HG02763 (cell line): ENCODE measurements around the gene URB1.
"Not testable (repeated sequence)": the region's sequence is repeated elsewhere in the genome, so short reads cannot be mapped to it uniquely, and the experiment has no call there.

Source experiments
- ATAC-seq: cut with Tn5 transposase; IDR thresholded peaks from one replicate; pipeline ENCODE4 v1.9.1; 2021; ENCODE audit warnings: mild to moderate bottlenecking, moderate library complexity; ENCODE audit not compliant: unreplicated experiment

The URB1 gene

DNA sequence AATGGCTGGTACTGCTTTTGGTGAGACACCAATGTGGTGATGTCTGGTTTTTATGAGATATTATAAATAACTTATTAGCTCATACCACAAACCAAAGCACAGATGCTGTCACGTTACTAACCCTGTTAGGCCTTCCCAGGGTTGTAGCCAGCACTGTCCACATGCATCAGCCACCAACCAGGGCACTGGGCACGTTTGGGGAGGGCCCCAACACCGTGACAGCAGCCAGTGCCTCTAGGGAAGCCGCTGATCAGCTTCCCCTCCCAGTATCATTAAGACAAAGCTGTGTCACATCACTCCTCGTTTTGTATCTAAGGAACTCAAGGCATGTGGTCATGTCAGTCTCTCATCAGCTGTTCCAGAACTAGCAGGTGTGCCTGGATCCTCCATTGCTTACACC lies 13.9 kb downstream of the URB1 start:
- no peak for ATAC-seq

DNA sequence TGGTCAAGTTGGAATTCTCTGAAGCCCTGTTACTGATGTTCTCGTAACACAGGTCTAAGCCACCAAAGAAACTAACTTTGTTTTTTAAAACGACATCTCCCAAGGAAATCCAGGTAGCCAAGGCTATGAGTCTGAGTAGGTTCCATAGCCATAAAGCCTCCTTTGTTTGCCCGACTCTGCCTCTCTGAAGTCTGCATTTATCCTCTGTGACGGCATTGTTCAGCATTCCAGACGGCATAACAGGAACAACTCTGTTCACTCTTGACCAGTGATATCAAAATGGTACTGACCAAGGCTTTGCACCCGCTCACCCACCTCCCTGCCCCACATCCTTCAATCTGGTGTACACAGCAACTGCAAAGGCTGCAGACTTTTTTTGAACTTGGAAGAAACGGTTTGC lies 14.8 kb downstream of the URB1 start:
- no peak for ATAC-seq

DNA sequence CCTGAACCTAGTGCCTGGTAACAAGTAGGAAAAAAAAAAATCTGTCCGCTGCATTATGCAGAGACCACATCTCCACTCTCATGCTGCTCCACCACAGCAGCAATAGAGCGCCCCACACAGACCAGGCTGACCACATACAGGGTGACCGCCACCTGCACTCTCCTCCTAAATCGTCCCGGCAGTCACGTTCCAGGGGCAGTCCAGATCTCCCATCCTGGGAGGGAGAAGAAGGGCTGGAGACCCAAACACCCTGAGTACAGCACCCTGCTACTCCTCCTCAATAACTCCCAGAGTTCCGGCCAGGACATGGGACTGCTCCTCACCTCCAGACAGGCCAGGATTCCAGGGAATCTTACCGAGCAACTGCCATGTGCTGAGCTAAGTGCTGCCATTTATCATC lies 15.3 kb downstream of the URB1 start:
- no peak for ATAC-seq

DNA sequence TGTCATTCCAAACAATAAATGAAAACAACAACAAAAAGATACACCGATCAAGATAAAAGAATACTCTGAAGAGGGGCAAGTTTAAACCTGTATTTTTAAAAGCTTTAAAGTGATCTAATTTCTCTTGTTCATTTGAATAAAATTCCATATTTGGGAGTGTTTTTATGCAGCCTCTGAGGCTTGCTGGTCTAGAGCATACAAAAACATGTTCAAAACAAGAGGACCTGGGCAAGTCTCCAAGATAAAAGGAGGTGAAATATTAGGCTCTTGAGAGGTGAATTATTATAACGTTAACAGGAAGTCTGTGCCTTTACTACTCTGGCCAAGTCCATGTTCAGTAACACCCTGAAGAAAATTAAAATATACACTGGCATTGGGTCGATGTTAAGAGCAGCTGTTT lies 20.1 kb downstream of the URB1 start:
- ATAC-seq, result no peak

DNA sequence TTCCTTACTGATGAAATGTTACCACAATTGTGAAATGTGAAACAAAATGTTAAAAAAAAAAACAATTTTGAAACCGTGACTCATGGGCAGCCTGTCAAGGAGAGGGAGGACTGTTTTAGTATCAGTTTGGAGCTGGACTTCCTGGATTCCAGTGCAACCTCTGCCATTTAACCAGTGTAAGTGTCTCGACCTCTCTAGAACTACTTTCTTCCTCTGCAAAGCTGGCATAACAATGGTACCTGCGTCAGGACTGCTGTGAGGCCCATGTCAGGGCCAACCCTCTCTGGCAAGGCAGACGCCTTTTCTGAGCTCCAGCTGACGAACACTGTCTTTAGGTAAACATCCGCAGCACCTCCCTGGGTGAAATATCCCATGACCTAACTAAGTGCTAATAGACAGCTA lies 20.9 kb downstream of the URB1 start:
- ATAC-seq, result no peak

DNA sequence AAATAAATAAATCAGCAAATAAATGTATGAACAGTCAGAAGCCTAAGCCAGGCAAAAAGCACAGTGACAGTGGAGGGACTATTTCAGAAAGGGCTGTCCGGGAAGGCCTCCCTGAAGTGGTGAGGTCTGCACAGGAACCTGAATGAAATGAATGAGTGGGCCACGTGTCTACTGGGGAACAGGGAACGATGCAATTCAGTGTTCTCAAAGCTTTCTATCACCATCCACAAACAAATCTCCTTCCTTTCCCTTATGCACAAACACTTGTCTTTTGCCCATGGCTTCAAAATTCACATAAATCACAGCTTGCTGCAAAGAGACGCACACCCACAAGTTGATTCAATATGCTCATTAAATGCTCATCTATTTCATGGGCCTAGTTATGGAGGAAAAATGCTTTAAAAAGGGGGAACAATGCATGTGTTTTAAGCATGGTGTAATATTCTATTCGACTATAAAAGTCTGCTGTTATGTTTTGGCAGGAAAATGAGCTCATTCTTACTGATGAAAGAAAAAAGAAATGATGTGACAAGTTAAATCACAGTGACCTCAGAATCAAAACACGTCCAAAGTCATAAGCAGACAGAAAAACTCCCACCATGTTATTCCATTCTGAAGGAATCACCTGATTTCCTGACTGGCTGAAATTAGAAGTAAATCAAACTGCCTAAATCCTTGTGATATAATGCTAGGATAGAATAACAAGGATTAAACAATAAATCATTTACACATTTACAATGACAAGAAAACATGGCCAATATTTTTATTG lies 21.6 kb downstream of the URB1 start:
- no peak for ATAC-seq

DNA sequence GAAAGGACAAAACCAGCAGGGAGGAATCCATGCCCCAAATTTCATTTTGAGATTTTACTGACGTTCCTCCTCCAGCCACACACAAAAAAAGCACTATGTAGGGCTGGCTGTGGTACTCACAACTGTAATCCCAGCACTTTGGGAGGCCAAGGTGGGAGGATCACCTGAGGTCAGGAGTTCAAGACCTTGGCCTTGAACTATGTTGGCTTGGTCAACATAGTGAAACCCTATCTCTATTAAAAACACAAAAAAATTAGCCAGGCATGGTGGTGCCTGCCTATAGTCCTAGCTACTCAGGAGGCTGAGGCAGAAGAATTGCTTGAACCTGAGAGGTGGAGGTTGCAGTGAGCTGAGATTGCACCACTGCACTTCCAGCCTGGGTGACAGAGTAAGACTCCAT lies 23.9 kb downstream of the URB1 start:
- not testable (repeated sequence) for ATAC-seq

DNA sequence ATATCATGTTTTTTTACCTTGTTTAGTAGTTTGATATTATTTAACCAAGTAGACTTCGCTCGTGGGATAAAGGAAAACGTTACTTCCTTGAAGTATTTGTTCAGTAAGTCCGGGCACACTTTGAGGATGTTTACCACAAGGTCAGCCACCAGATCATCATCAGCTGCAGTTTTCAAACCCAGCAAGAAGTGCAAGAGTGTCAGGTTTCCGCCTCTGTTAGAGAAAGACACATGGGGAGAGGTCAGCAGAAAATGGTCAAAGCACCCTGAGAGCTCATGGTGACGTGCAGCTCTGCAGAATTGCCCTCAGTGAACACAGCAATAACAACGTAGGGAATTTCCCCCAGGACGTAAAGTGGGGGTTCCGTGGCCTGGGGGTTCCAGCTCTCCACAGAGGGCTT lies 24.4 kb downstream of the URB1 start:
- ATAC-seq, result no peak

DNA sequence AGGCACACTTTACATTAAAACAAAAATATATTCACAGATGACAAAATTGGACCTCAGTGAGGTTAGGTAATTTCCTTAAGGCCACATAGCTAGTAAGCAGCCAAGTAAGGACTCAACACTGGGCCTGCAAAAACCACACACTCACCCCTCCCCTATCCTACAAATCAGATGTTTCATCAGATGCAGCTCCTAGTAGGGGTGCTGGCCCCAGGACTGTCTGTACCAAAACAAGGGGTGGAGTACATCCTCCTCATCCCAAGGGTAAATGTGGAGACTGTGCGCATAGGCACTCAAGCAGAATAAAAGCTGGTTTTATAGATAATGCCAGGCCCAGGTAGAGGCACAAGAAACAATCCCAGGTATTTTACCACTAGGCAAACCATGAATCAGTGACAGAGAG lies 25.7 kb downstream of the URB1 start:
- ATAC-seq, result no peak

DNA sequence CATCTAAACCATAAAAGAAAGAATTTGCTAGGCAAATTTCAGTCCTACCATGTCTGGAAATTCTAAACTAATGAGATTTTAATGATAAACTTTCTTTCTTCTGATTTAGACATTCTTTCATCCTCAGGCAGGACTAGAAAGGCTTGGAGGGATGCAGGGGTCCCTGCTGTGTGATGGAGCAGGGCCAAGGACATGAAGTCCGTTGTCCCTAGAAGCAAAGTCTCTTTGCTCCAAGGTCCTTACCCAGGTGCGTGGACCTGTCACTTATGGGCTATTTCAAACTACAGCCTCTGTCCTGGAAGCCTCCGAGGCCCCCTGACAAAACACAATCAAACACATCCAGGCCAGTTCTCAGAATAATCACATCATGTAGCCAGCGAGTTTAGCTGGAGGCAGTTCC lies 26.6 kb downstream of the URB1 start:
- ATAC-seq, result no peak

DNA sequence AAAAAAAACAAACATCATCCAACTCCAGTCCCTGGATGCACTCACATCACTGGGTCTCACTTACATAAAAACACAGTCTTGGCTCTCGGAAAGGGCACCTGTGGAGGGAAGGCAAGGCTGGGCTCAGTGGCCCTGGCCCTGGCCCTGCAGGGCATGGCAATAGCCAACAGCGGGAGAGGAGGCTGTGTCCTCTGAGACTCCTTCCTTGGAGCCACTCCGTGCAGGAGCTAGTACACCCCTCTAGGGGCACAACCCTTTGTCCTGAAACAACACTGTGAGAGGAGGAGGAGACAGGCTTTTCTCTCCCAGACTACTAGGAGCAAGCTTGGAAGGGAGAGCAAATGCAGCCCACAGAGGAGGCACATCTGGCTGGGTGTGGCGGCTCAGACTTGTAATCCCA lies 28.0 kb downstream of the URB1 start:
- no peak for ATAC-seq

DNA sequence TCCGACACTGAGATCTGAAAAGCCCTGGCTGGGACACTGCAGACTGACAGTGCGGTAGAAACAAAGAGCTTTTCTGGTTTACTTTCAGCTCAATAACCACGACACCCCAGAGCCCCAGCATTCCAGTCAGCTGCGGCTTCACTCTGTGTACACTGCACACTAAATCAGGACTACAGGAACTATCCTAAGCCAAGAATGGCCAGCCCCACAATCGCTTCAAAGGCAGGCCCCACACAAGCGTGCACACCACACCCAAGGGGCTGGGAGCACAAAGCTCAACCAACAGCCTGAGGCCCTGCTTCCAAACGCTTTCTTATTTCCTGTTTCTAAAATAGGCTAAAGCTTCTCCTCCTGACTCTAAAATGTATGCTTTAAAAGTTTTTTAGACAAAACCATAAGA lies 28.4 kb downstream of the URB1 start:
- no peak for ATAC-seq

DNA sequence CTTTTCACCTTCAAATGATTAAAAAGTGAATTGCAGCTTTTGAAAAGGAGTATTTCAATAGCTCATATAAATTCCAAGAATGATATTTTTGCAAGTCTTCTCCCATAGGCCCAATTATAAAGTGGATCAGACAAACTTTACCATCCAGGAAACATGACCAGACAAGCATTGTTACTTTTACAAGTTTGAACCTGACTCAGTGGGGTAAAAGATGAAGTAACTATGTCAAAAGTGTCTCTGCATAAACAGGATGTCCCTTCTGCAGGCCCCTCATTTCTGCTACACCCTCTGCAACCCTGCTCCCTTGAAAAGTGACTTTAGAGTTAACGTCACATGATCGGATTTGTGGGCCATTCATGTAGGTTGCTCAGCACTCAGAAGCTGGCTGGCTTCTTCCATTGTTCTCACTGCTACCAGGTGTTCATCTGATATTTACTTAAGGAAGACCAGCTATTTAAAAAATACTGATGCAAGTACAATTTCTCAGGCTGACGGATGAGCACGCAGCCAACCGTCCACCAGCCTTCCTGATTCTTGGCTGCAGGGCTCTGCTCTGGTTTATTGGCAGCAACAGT lies 32.3 kb downstream of the URB1 start:
- ATAC-seq, result no peak

DNA sequence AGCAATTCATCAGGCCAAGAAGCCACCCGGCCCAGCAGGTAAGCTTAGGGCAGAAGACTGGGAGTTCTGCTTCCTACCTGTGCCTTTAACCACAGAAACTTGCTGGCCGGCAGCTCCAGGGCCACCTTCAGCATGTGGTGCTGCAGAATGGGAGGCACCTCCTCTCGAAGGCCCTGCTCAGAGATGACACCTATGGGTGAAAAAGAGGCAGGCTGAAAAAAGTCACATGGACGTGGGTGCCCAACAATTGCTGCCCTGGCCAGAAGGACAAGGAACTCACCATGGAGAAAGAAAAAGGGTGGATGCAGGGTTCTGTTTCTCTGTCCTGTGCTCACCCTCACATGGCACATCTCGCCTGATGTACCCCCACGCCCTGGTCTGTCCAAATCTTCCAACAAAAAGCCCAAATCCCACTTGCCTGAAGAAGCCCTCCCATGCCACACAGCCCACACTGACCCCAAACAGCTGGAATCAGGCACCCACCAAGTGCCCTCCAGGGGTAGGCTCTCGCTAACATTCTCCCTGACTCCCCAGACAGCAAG lies 33.0 kb downstream of the URB1 start:
- ATAC-seq, result no peak

DNA sequence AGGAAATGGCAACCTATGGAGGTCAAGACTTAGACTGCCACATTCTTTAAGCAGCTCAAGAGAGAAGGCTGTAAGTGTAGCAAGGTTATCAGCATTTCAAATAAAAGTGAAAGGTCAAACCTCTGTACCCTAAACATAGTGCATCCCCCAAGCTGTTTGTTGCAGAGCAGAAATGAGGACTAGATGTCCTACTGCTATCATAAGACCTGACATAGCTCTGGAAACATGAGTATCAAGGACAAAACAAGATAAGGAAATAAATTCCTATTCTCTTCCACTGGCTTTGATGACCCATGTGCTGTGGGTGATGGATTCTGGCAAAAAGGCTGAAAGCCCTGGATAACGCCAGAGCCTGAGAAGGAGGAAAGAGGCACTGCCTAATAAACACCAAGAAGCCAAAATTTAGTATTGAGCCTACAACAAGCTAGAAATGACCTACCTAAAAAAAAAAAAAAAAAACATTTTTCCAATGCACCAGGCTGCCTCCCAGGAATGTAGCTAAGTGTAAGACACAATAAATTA lies 35.9 kb downstream of the URB1 start:
- no peak for ATAC-seq

DNA sequence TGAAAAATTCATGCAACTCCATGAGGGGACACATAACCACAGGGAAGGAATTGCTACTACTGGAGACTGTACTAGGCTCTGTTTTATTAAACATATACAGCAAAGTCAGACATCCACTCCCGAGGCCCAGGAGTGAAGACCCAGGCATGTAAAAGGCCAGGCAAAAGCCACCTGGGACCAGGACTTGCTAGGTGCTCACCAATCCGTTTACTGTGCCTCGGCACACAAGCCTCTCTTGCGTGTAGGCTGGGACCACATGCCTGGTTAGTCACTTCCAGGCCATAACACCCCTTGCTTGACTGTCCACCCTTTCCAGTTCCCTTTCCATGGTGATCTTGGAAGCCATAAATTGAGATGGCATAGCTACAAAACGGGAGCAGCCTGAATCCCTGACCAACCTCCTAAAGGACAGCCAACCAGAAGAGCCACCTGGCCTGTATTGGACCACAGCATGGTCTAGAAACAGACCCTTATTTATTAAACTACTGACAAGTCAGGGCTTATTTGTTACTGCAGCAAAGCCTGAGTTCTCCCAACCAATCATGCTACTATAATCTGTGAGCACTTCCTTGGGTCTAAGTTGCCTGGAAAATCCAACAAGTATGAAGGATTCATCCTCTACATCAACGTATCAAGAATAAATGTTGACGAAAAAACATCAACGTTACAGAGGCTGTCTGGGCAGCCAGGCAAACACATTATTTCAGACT lies 39.7 kb downstream of the URB1 start:
- no peak for ATAC-seq

DNA sequence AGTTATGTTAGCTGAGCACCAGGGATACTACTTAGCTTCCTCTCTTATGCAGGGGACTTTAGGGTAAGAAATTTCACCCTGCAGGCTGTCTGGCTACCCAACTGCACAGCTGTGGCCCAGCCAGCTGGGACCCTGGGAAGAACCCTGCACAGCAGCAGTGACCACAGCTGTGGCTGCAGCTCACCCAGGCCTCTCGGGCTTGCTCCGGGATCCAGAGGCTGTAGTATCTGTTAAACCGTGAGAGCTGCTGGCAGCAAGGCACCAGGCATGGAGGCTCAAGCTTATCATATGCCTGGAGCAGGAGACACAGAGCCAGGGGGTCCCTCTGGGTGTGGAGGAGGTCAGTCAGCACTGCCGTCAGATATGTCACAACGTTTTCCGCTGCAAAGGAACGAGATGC lies 40.3 kb downstream of the URB1 start:
- ATAC-seq, result no peak

DNA sequence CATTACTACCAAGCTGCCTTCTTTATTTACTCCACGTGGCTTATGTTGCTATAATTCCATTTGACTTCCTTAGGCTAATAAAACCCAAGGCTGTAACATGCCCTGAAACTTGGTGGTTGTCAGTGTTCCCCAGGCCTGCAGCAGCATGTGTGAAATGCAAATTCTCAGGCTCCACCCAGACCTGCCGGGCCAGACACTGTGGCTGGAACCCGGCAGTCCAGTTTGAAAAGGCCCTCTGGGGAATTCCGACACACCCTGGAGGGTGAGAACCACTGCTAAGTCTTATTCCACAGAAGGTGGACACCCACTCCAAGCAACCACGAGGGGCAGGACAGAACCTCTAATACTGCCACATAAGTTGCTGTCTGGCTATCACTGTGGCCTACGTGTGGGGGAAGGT lies 41.4 kb downstream of the URB1 start:
- ATAC-seq, result no peak

DNA sequence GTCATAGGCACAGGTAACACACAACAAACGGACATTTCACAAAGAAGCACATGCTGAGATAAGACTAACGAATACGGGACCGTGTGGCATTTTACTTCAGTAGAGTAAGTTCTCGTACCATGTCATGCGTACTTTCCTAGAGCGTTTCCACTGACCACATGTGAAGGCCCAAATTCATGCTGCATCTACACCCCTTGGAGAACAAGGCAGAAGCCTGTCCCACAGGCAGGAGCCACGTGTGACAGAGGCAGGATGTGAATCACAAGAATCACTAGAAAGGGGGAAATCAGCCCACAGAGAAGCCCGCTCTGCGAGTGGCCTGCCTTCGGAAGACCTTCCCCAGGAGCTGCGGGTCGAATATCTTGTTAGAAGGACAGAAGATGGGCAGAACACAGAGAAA lies 41.8 kb downstream of the URB1 start:
- no peak for ATAC-seq

DNA sequence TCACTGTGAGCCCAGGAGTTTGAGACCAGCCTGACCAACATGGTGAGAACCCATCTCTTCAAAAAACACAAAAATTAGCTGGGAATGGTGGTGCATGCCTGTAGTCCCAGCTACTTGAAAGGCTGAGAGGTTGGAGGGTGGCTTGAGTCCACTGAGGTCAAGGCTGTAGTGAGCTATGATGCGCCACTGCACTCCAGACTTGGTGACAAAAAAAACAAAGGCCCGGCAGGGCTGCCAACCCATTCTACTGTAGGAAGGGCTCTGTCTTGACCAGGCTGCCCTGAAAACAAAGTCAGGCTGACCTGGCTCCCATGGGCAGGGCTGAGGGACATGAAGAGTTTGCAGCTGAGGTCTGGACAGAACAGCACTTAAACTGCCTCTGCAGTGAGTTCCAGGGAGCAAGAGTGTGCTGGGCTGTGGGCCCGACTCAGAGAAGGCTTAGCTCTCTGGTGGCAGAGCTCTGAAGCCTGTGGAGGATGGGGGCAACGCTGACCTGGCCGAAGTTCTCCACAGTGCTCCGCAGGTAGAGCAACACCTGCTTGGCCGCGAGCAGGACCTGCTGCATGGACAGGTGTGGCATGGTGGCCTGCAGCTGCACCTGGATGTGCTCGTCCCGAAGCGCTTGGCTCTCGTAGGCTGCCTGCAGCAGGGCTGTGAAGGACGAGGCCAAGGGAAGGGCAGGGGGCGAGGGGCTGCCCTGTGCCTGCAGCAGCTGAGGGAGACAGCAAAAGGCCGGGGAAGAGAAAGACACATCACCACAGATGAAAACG lies 42.4 kb downstream of the URB1 start:
- no peak for ATAC-seq

DNA sequence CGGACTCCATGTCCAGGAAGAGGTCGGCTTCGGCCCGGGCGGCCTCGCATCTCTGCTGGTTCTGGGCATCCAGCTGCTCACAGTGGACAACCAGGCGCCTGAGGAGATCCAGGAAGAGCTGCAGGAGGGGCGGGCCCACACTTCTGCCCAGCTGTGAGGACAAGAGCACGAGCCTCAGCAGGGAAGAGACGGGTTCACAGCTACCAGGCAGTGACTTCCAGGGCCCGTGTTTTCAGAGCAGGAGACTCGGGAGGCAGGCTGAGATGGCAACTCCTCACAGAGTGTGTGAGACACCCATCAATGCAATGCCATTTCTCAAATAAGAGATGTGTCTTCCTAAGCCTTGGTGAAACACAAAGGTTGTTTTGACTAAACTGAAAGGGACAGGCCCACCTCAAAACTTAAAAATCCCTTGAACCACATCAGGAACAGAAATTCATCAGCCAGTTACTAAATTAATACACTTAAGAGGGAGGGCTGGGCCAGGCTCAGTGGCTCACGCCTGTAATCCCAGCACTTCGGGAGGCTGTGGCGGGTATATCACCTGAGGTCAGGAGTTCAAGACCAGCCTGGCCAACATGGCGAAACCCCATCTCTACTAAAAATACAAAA lies 43.4 kb downstream of the URB1 start:
- no peak for ATAC-seq
